GM12865 (cell line): ENCODE results near the gene KIAA0319L.

Experiments
- DNase-seq: peaks from one replicate; pipeline ENCODE4 v3.0.0; 2010; ENCODE audit warnings: low read depth
- H3K4me3 ChIP-seq: 2 replicates; pipeline ENCODE4 v1.5.1; 2011; ENCODE audit warnings: mild to moderate bottlenecking, low read depth, low read length, control low read depth
- CTCF ChIP-seq: IDR thresholded peaks from 2 replicates; pipeline ENCODE4 v1.5.1; 2011; ENCODE audit warnings: low read length, control low read depth, low read depth, inconsistent platforms; ENCODE audit not compliant: insufficient read depth; ENCODE audit errors: missing control alignments

The KIAA0319L gene

GRCh38 chr1:35557118-35557610 is at the start of gene KIAA0319L:
Gene KIAA0319L (minus strand): TSS chr1:35557403. CDS start chr1:35554491, 2,912 bp downstream.
- DNase-seq = no peak
- peak within 1 kb of the TSS; percentile 87 for H3K4me3 ChIP-seq
- no peak for TF ChIP-seq CTCF

GRCh38 chr1:35605867-35606182 is 48.6 kb upstream of the KIAA0319L start:
- H3K4me3 ChIP-seq = no peak overlapping the region
- no peak for DNase-seq
- TF ChIP-seq CTCF = no peak

GRCh38 chr1:35605071-35605866 is 48.1 kb upstream of the KIAA0319L start:
- TF ChIP-seq CTCF = no peak
- H3K4me3 ChIP-seq = no peak overlapping the region
- DNase-seq = no peak

GRCh38 chr1:35603941-35604340 is 46.7 kb upstream of the KIAA0319L start:
- H3K4me3 ChIP-seq = no peak overlapping the region
- no peak for DNase-seq
- TF ChIP-seq CTCF = no peak

GRCh38 chr1:35603468-35603867 is 46.3 kb upstream of the KIAA0319L start:
- H3K4me3 ChIP-seq = no peak overlapping the region
- no peak for TF ChIP-seq CTCF
- DNase-seq = no peak

GRCh38 chr1:35600593-35600992 is 43.4 kb upstream of the KIAA0319L start:
- no peak for DNase-seq
- H3K4me3 ChIP-seq = no peak overlapping the region
- no peak for TF ChIP-seq CTCF

- TF ChIP-seq CTCF = no peak
These were observed 42.2 kb upstream of the KIAA0319L start for GRCh38 chr1:35599411-35599810.

More at GRCh38 chr1:35599411-35599810, 42.2 kb upstream of the KIAA0319L start:
- no peak for DNase-seq
- H3K4me3 ChIP-seq = no peak overlapping the region
